B cell (primary cell): ENCODE data around the gene GLIS1. TPM values are rescaled to one million over a fixed set of nuclear protein-coding genes. Genes with fewer than 3 reads are reported as not detected.

Source experiments
- ATAC-seq: fragments of 200-7000 bp; cut with Tn5 transposase; one replicate; pipeline ENCODE4 v1.10.0; 2021; ENCODE audit warnings: low read depth, mild to moderate bottlenecking, moderate number of reproducible peaks, moderate library complexity
- CTCF ChIA-PET: fragments of 350-600 bp; sonication (Branson Sonifier 250); formaldehyde crosslinking; loops from one replicate; lab custom pipeline; 2021; ENCODE audit warnings: antibody characterized with exemption, inconsistent platforms; lab: Charles Lee
- POLR2A ChIA-PET: fragments of 350-600 bp; sonication (Branson Sonifier 250); formaldehyde crosslinking; loops from one replicate; lab custom pipeline; 2021; ENCODE audit warnings: antibody characterized with exemption; lab: Charles Lee
- DNase-seq: peaks from one replicate; pipeline ENCODE4 v3.0.0; 2013
- H2AFZ ChIP-seq: 2 replicates; pipeline ENCODE4 v1.6.1; 2012; ENCODE audit warnings: mild to moderate bottlenecking, low read depth, low read length; ENCODE audit not compliant: insufficient read depth, poor library complexity, severe bottlenecking
- H3K27ac ChIP-seq, 2 donors: 1 replicate in 1 of 2; 2 replicates in 1 of 2; pipeline ENCODE4 v1.5.1; 2012 to 2013; ENCODE audit warnings: low read length in 2 of 2, mild to moderate bottlenecking in 2 of 2, moderate library complexity in 1 of 2
- H3K27me3 ChIP-seq, 4 experiments: fragments of 200-600 bp in 1 of 4; sonication (generic) in 1 of 4; replicated peaks in 1 of 4; 1 replicate in 2 of 4; 2 replicates in 2 of 4; pipeline versions ENCODE4 v1.6.1 to v1.7.0; 2013 to 2016; ENCODE audit warnings: low read length in 3 of 4, mild to moderate bottlenecking in 2 of 4, mixed read lengths in 1 of 4, moderate library complexity in 1 of 4; ENCODE audit not compliant: insufficient read depth in 4 of 4, control insufficient read depth in 3 of 4; ENCODE audit errors: control extremely low read depth in 1 of 4
- H3K36me3 ChIP-seq, 2 experiments: replicated peaks in 1 of 2; 1 replicate in 1 of 2; 2 replicates in 1 of 2; pipeline versions ENCODE4 v1.6.1 to v1.7.1; 2013; ENCODE audit warnings: low read length in 1 of 2; ENCODE audit not compliant: insufficient read depth in 2 of 2, control insufficient read depth in 1 of 2; ENCODE audit errors: control extremely low read depth in 1 of 2, extremely low read depth in 1 of 2
- H3K4me1 ChIP-seq, 2 donors: fragments of 200-600 bp in 1 of 2; sonication (generic) in 1 of 2; 1 replicate in 1 of 2; 2 replicates in 1 of 2; pipeline versions ENCODE4 v1.5.1 to v1.6.1; 2013 to 2017; ENCODE audit warnings: low read length in 2 of 2; ENCODE audit not compliant: control insufficient read depth in 2 of 2, insufficient read depth in 2 of 2
- H3K4me2 ChIP-seq: replicated peaks from 2 replicates; pipeline ENCODE3; 2012; ENCODE audit warnings: mild to moderate bottlenecking, low read depth, low read length; ENCODE audit not compliant: poor library complexity, severe bottlenecking
- H3K4me3 ChIP-seq, 5 experiments: fragments of 200-600 bp in 1 of 5; sonication (generic) in 1 of 5; 1 replicate in 3 of 5; 2 replicates in 2 of 5; pipeline versions ENCODE4 v1.5.1 to v1.7.0; 2011 to 2016; ENCODE audit warnings: low read length in 4 of 5, mild to moderate bottlenecking in 4 of 5, low read depth in 2 of 5, control low read depth in 1 of 5, moderate library complexity in 1 of 5; ENCODE audit not compliant: insufficient read depth in 1 of 5; ENCODE audit errors: control extremely low read depth in 1 of 5, extremely low read depth in 1 of 5
- H3K79me2 ChIP-seq: fragments of 200-600 bp; sonication (generic); one replicate; pipeline ENCODE4 v1.6.0; 2016; ENCODE audit warnings: low read length; ENCODE audit not compliant: control insufficient read depth, insufficient read depth
- H3K9ac ChIP-seq: fragments of 200-600 bp; sonication (generic); 2 replicates; pipeline ENCODE4 v1.6.1; 2017; ENCODE audit warnings: mild to moderate bottlenecking, low read length, moderate library complexity
- H3K9me3 ChIP-seq, 3 donors: one replicate each; pipeline versions ENCODE4 v1.6.1 to v1.7.1; 2013; ENCODE audit warnings: low read length in 2 of 3; ENCODE audit not compliant: control insufficient read depth in 2 of 3, insufficient read depth in 1 of 3; ENCODE audit errors: control extremely low read depth in 1 of 3
- H4K20me1 ChIP-seq: 2 replicates; pipeline ENCODE4 v1.6.0; 2012; ENCODE audit warnings: mild to moderate bottlenecking, low read length; ENCODE audit not compliant: insufficient read depth, control insufficient read depth, poor library complexity, severe bottlenecking
- H3K27ac Mint-ChIP-seq: one replicate; pipeline ENCODE4 v1.8.0; 2021; ENCODE audit warnings: mixed read lengths
- H3K27me3 Mint-ChIP-seq: one replicate; pipeline ENCODE4 v1.8.0; 2021; ENCODE audit warnings: mixed read lengths
- H3K4me1 Mint-ChIP-seq: one replicate; pipeline ENCODE4 v1.8.0; 2021; ENCODE audit warnings: mixed read lengths
- H3K4me3 Mint-ChIP-seq: one replicate; pipeline ENCODE4 v1.8.0; 2021; ENCODE audit warnings: mixed read lengths
- H3K9me3 Mint-ChIP-seq: one replicate; pipeline ENCODE4 v1.8.0; 2022; ENCODE audit warnings: mixed read lengths; ENCODE audit not compliant: insufficient read depth
- EZH2 ChIP-seq: IDR thresholded peaks from 2 replicates; pipeline ENCODE4 v1.6.1; 2012; ENCODE audit warnings: borderline replicate concordance, low read depth, mild to moderate bottlenecking, moderate library complexity, low read length; ENCODE audit not compliant: insufficient read depth, poor library complexity, severe bottlenecking
- WGBS: methylation state at CpG from one replicate; pipeline ENCODE4 v1.1.5; 2013; ENCODE audit warnings: missing lambda C conversion rate; ENCODE audit not compliant: insufficient coverage; 5-methylcytosine and 5-hydroxymethylcytosine counted together
- intact Hi-C: fragments of 100-400 bp; cut with micrococcal nuclease; formaldehyde crosslinking; loops from one replicate; pipeline ENCODE4 v1.10.0; 2022
- polyA plus RNA-seq: library from polyadenylated mRNA; depleted of rRNA; stranded (reverse); fragments of >200 nt; gene quantifications from 2 replicates; pipeline ENCODE4 v1.2.3, GENCODE V29; 2012
- total RNA-seq, 2 donors: library from RNA; stranded (reverse); fragments of 120-200 nt in 1 of 2; gene quantifications; 1 replicate in 1 of 2; 2 replicates in 1 of 2; pipeline versions ENCODE4 v1.2.3 to v1.2.4, GENCODE V29; 2013 to 2022
- TF ChIP-seq, protein P1 (sequence below): fragments of 200-600 bp; IDR thresholded peaks from one replicate; pipeline ENCODE4 v1.8.0; 2022; ENCODE audit warnings: antibody characterized with exemption, mild to moderate bottlenecking

The GLIS1 gene
- total and polyA plus RNA-seq, 2 donors (not counting 1 experiment from before 2014, with no cell fraction given) = not detected

GRCh38 chr1:53583021-53583867 lies 155.7 kb downstream of the GLIS1 start:
- Histone ChIP-seq H4K20me1 (no peaks in the 10 kb centered on the region), H2AFZ (no peak overlapping the region), H3K9ac (no peak overlapping the region), H3K36me3 (no peaks in the 10 kb centered on the region), H3K27me3 (no peaks in the 10 kb centered on the region), H3K4me1 (no peaks in the 10 kb centered on the region), H3K79me2 (no peaks in the 10 kb centered on the region), H3K4me2 (no peak overlapping the region), H3K9me3 (no peaks in the 10 kb centered on the region), H3K27ac (no peak overlapping the region), H3K4me3 (no peak overlapping the region)
- H3K9me3 Mint-ChIP-seq = no peaks in the 10 kb centered on the region
- H3K4me3 Mint-ChIP-seq = no peak overlapping the region
- no peak overlapping the region for H3K27ac Mint-ChIP-seq
- DNase-seq (no peak), ATAC-seq (no peak)
- TF ChIP-seq, protein P1, sequence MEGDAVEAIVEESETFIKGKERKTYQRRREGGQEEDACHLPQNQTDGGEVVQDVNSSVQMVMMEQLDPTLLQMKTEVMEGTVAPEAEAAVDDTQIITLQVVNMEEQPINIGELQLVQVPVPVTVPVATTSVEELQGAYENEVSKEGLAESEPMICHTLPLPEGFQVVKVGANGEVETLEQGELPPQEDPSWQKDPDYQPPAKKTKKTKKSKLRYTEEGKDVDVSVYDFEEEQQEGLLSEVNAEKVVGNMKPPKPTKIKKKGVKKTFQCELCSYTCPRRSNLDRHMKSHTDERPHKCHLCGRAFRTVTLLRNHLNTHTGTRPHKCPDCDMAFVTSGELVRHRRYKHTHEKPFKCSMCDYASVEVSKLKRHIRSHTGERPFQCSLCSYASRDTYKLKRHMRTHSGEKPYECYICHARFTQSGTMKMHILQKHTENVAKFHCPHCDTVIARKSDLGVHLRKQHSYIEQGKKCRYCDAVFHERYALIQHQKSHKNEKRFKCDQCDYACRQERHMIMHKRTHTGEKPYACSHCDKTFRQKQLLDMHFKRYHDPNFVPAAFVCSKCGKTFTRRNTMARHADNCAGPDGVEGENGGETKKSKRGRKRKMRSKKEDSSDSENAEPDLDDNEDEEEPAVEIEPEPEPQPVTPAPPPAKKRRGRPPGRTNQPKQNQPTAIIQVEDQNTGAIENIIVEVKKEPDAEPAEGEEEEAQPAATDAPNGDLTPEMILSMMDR = no peak
- no peak for TF ChIP-seq EZH2
- ChIA-PET CTCF (no interaction called here), POLR2A (no interaction called here)
- H3K27me3 Mint-ChIP-seq = peaks cover 6% of the 10 kb centered on the region
- intact Hi-C loops = no loop called here
- whole genome bisulfite sequencing = 96% methylated on average over 7 of the region's 13 CpGs
- H3K4me1 Mint-ChIP-seq = no peaks in the 10 kb centered on the region

- Histone ChIP-seq H3K36me3 (no peaks in the 10 kb centered on the region), H4K20me1 (no peaks in the 10 kb centered on the region), H3K27me3 (no peaks in the 10 kb centered on the region), H3K4me1 (no peaks in the 10 kb centered on the region), H3K9ac (no peak overlapping the region), H3K27ac (no peak overlapping the region), H3K4me3 (no peak overlapping the region), H2AFZ (no peak overlapping the region), H3K79me2 (no peaks in the 10 kb centered on the region), H3K9me3 (no peaks in the 10 kb centered on the region), H3K4me2 (no peak overlapping the region)
- Mint-ChIP-seq H3K4me3 (no peak overlapping the region), H3K27ac (no peak overlapping the region), H3K4me1 (no peaks in the 10 kb centered on the region), H3K9me3 (no peaks in the 10 kb centered on the region), H3K27me3 (peaks cover 10% of the 10 kb centered on the region)
- POLR2A ChIA-PET = no interaction called here
- WGBS = 66% methylated on average over 6 of the region's 8 CpGs
- TF ChIP-seq EZH2 = no peak
- TF ChIP-seq, protein P1 = no peak
- intact Hi-C loops = no loop called here
- CTCF ChIA-PET = no interaction called here
- no peak for ATAC-seq
- no peak for DNase-seq
Observed at GRCh38 chr1:53582211-53583020, 156.5 kb downstream of the GLIS1 start.
